Measurements from ENCODE around the gene AGBL4.
"Not testable (repeated sequence)": the region's sequence is repeated elsewhere in the genome, so short reads cannot be mapped to it uniquely, and the experiment has no call there.

Gene AGBL4

GRCh38 chr1:49026230-49026811 lies 997.4 kb downstream of the AGBL4 start:
- DNase-seq (ENCODE audit: low spot score) = no peak

GRCh38 chr1:49016030-49016977 lies 1007.5 kb downstream of the AGBL4 start:
- no peak for DNase-seq (ENCODE audit: low spot score)

GRCh38 chr1:49013079-49013478 lies 1010.7 kb downstream of the AGBL4 start:
- DNase-seq (ENCODE audit: low spot score) = no peak

- DNase-seq (ENCODE audit: low spot score) = not testable (repeated sequence)
These were observed 1020.8 kb downstream of the AGBL4 start for GRCh38 chr1:49002981-49003380.

GRCh38 chr1:48999321-48999720 lies 1024.4 kb downstream of the AGBL4 start:
- no peak for DNase-seq (ENCODE audit: low spot score)

GRCh38 chr1:48996311-48996710 lies 1027.4 kb downstream of the AGBL4 start:
- no peak for DNase-seq (ENCODE audit: low spot score)

GRCh38 chr1:48988633-48989197 lies 1035.0 kb downstream of the AGBL4 start:
- DNase-seq (ENCODE audit: low spot score) = no peak

GRCh38 chr1:48979940-48980339 lies 1043.8 kb downstream of the AGBL4 start:
- DNase-seq (ENCODE audit: low spot score) = no peak

- DNase-seq (ENCODE audit: low spot score) = no peak
These were observed 1045.3 kb downstream of the AGBL4 start for GRCh38 chr1:48978413-48978812.

GRCh38 chr1:48977273-48977672 lies 1046.5 kb downstream of the AGBL4 start:
- no peak for DNase-seq (ENCODE audit: low spot score)

- DNase-seq (ENCODE audit: low spot score) = no peak
These were observed 1053.8 kb downstream of the AGBL4 start for GRCh38 chr1:48969971-48970370.

- DNase-seq (ENCODE audit: low spot score) = no peak
These were observed 1056.4 kb downstream of the AGBL4 start for GRCh38 chr1:48967318-48967717.

- no peak for DNase-seq (ENCODE audit: low spot score)
These were observed 1057.2 kb downstream of the AGBL4 start for GRCh38 chr1:48966583-48966982.

GRCh38 chr1:48960320-48960719 lies 1063.4 kb downstream of the AGBL4 start:
- DNase-seq (ENCODE audit: low spot score) = no peak

- DNase-seq (ENCODE audit: low spot score) = no peak
These were observed 1068.0 kb downstream of the AGBL4 start for GRCh38 chr1:48955774-48956173.

- DNase-seq (ENCODE audit: low spot score) = no peak
These were observed 1070.1 kb downstream of the AGBL4 start for GRCh38 chr1:48953617-48954016.

- DNase-seq (ENCODE audit: low spot score) = no peak
These were observed 1075.2 kb downstream of the AGBL4 start for GRCh38 chr1:48948562-48948961.

GRCh38 chr1:48947761-48948537 lies 1075.8 kb downstream of the AGBL4 start:
- DNase-seq (ENCODE audit: low spot score) = no peak

GRCh38 chr1:48946070-48946469 lies 1077.7 kb downstream of the AGBL4 start:
- DNase-seq (ENCODE audit: low spot score) = no peak

GRCh38 chr1:48944811-48945210 lies 1078.9 kb downstream of the AGBL4 start:
- no peak for DNase-seq (ENCODE audit: low spot score)

GRCh38 chr1:48943826-48944225 lies 1079.9 kb downstream of the AGBL4 start:
- DNase-seq (ENCODE audit: low spot score) = no peak

GRCh38 chr1:48943393-48943792 lies 1080.4 kb downstream of the AGBL4 start:
- DNase-seq (ENCODE audit: low spot score) = no peak

Measured in activated CD4-positive, alpha-beta T cell treated with anti-CD3 and anti-CD28 coated beads, Interleukin-2, Interleukin-4, amounts not matched to agents 100 ng/mL and 50 ng/mL, durations not matched to agents 16 hours and 8 hours (primary cell).